Right lung (tissue), 5 donors: ENCODE results near the gene PIAS4. TPM values are rescaled to one million over a fixed set of nuclear protein-coding genes. Genes with fewer than 3 reads are reported as not detected.
A peak's percentile ranks its signal among the peaks of the same experiment; 100 is the strongest.

Experiments
- DNase-seq, 2 donors: peaks; one replicate each; pipeline ENCODE4 v3.0.0-alpha.2; 2013
- polyA plus RNA-seq, 5 donors: library from polyadenylated mRNA; unstranded; fragments of 120-200 nt; gene quantifications; one replicate each; pipeline versions ENCODE4 v1.2.1 to v1.2.3, GENCODE V29; 2013; ENCODE audit warnings: inconsistent platforms in 1 of 5, low replicate concordance in 1 of 5; ENCODE audit not compliant: insufficient read length in 5 of 5, insufficient read depth in 1 of 5

PIAS4 gene
- polyA plus RNA-seq, 5 donors = 21.2 to 36.0 (median 28.3) TPM

- DNase-seq = no peak
These were observed 31.3 kb downstream of the PIAS4 start for GRCh38 chr19:4038661-4039423.

- no peak for DNase-seq
These were observed 34.7 kb downstream of the PIAS4 start for GRCh38 chr19:4042064-4042730.

- peak in 1 of 2 donors; percentile 48 for DNase-seq
These were observed 35.2 kb downstream of the PIAS4 start for GRCh38 chr19:4042731-4043082.

- no peak for DNase-seq
These were observed 35.9 kb downstream of the PIAS4 start for GRCh38 chr19:4043401-4043800.

GRCh38 chr19:4043966-4044715 lies 36.6 kb downstream of the PIAS4 start:
- no peak for DNase-seq

GRCh38 chr19:4044990-4045465 lies 37.5 kb downstream of the PIAS4 start:
- DNase-seq = peak in 1 of 2 donors; percentile 36

GRCh38 chr19:4045597-4046361 lies 38.2 kb downstream of the PIAS4 start:
- DNase-seq = no peak

GRCh38 chr19:4046362-4046691 lies 38.8 kb downstream of the PIAS4 start:
- no peak for DNase-seq

- no peak for DNase-seq
These were observed 39.6 kb downstream of the PIAS4 start for GRCh38 chr19:4046946-4047683.

GRCh38 chr19:4049432-4049831 lies 41.9 kb downstream of the PIAS4 start:
- DNase-seq = no peak

- no peak for DNase-seq
These were observed 43.9 kb downstream of the PIAS4 start for GRCh38 chr19:4051175-4052101.

- DNase-seq = no peak
These were observed 44.8 kb downstream of the PIAS4 start for GRCh38 chr19:4052114-4052992.

GRCh38 chr19:4052993-4053422 lies 45.5 kb downstream of the PIAS4 start:
- no peak for DNase-seq

- no peak for DNase-seq
These were observed 46.1 kb downstream of the PIAS4 start for GRCh38 chr19:4053423-4054324.

GRCh38 chr19:4054441-4055208 lies 47.1 kb downstream of the PIAS4 start:
- no peak for DNase-seq

- no peak for DNase-seq
These were observed 47.6 kb downstream of the PIAS4 start for GRCh38 chr19:4055209-4055552.
